Neural cell (in vitro differentiated cells): ENCODE data around the gene DIP2C. TPM values are rescaled to one million over a fixed set of nuclear protein-coding genes. Genes with fewer than 3 reads are reported as not detected.
"Not testable (repeated sequence)": the region's sequence is repeated elsewhere in the genome, so short reads cannot be mapped to it uniquely, and the experiment has no call there.

Source experiments
- H2AFZ ChIP-seq: fragments of 200-600, 300-800 bp; sonication (generic), shearing (Covaris generic); 2 replicates; pipeline ENCODE4 v1.6.0; 2014; ENCODE audit warnings: low read depth, mild to moderate bottlenecking, antibody characterized with exemption, low read length, moderate library complexity
- H3F3A ChIP-seq: fragments of 200-600 bp; shearing (Covaris generic); 2 replicates; pipeline ENCODE4 v1.6.1; 2016; ENCODE audit warnings: mild to moderate bottlenecking, moderate library complexity, mixed read lengths, antibody characterized with exemption, low read length; ENCODE audit not compliant: insufficient read depth, poor library complexity, severe bottlenecking
- H3K27ac ChIP-seq: fragments of 200-600, 300-800 bp; sonication (generic), shearing (Covaris generic); 2 replicates; pipeline ENCODE4 v1.5.1; 2014; ENCODE audit warnings: mild to moderate bottlenecking, low read length, moderate library complexity
- H3K27me3 ChIP-seq: fragments of 300-800, 200-600 bp; sonication (generic), shearing (Covaris generic); 2 replicates; pipeline ENCODE4 v1.6.0; 2014; ENCODE audit warnings: mild to moderate bottlenecking, low read depth, low read length, moderate library complexity; ENCODE audit not compliant: insufficient read depth
- H3K36me3 ChIP-seq: fragments of 300-800, 200-600 bp; sonication (generic), shearing (Covaris generic); 2 replicates; pipeline ENCODE4 v1.5.1; 2014; ENCODE audit warnings: mild to moderate bottlenecking, antibody characterized with exemption, low read length, moderate library complexity; ENCODE audit not compliant: insufficient read depth
- H3K4me2 ChIP-seq: fragments of 300-800, 200-600 bp; sonication (generic), shearing (Covaris generic); 2 replicates; pipeline ENCODE4 v1.6.0; 2014; ENCODE audit warnings: mild to moderate bottlenecking, low read length
- H3K4me3 ChIP-seq: fragments of 300-800, 200-600 bp; sonication (generic), shearing (Covaris generic); 2 replicates; pipeline ENCODE4 v1.5.1; 2014; ENCODE audit warnings: mild to moderate bottlenecking, low read length, moderate library complexity
- H3K79me2 ChIP-seq: fragments of 200-600 bp; shearing (Covaris generic); replicated peaks from 2 replicates; pipeline ENCODE4 v1.6.0; 2014; ENCODE audit warnings: mild to moderate bottlenecking, low read length, moderate library complexity; ENCODE audit not compliant: insufficient read depth
- H3K9ac ChIP-seq: fragments of 300-800, 200-600 bp; sonication (generic), shearing (Covaris generic); 2 replicates; pipeline ENCODE4 v1.6.1; 2016; ENCODE audit warnings: mild to moderate bottlenecking, low read length, mixed read lengths
- H3K9me2 ChIP-seq: fragments of 200-600 bp; shearing (Covaris generic); 2 replicates; pipeline ENCODE4 v1.6.1; 2016; ENCODE audit warnings: mild to moderate bottlenecking, low read length, mixed read lengths; ENCODE audit not compliant: insufficient read depth
- H3K9me3 ChIP-seq: fragments of 200-600, 300-800 bp; sonication (generic), shearing (Covaris generic); 2 replicates; pipeline ENCODE4 v1.6.1; 2016; ENCODE audit warnings: mild to moderate bottlenecking, mixed run types, low read length, moderate library complexity, mixed read lengths
- H4K20me1 ChIP-seq: fragments of 200-600 bp; shearing (Covaris generic); 2 replicates; pipeline ENCODE4 v1.6.1; 2016; ENCODE audit warnings: mild to moderate bottlenecking, mixed run types; ENCODE audit not compliant: insufficient read depth
- EP300 ChIP-seq: fragments of 450-650 bp; conservative IDR thresholded peaks from 2 replicates; pipeline ENCODE4 v1.6.1; 2014; ENCODE audit warnings: antibody characterized with exemption, mild to moderate bottlenecking, moderate library complexity; ENCODE audit not compliant: poor library complexity, severe bottlenecking
- EZH2 ChIP-seq: fragments of 200-600, 300-800 bp; shearing (Covaris generic), sonication (generic); IDR thresholded peaks from 2 replicates; pipeline ENCODE4 v1.6.1; 2014; ENCODE audit warnings: antibody characterized with exemption, low read length, borderline replicate concordance, mild to moderate bottlenecking; ENCODE audit not compliant: insufficient read depth, poor library complexity, severe bottlenecking
- MXI1 ChIP-seq: fragments of 450-650 bp; conservative IDR thresholded peaks from 2 replicates; pipeline ENCODE4 v1.6.1; 2014; ENCODE audit warnings: antibody characterized with exemption, mild to moderate bottlenecking; ENCODE audit not compliant: poor library complexity, severe bottlenecking
- SMC3 ChIP-seq: fragments of 450-650 bp; conservative IDR thresholded peaks from 2 replicates; pipeline ENCODE4 v1.6.1; 2014; ENCODE audit warnings: antibody characterized with exemption, mild to moderate bottlenecking, moderate library complexity; ENCODE audit not compliant: poor library complexity
- polyA plus RNA-seq: library from polyadenylated mRNA; depleted of rRNA; stranded (reverse); fragments of >200 nt; gene quantifications from 2 replicates; pipeline ENCODE4 v1.2.3, GENCODE V29; 2014
- TF ChIP-seq, protein P1 (sequence below): fragments of 450-650 bp; IDR thresholded peaks from 2 replicates; pipeline ENCODE4 v1.5.1; 2014; ENCODE audit warnings: antibody characterized with exemption, mild to moderate bottlenecking, moderate library complexity; ENCODE audit not compliant: poor library complexity, severe bottlenecking
- TF ChIP-seq, protein P2 (sequence below): IDR thresholded peaks from 2 replicates; pipeline ENCODE4 v1.6.1; 2012; ENCODE audit warnings: borderline replicate concordance

The DIP2C gene
- polyA plus RNA-seq, 1 donor from 2014 or later = 24.1 TPM

- Histone ChIP-seq H3F3A (no peaks in the 10 kb centered on the region), H3K27ac (no peak overlapping the region), H3K9ac (no peak overlapping the region), H3K79me2 (no peaks in the 10 kb centered on the region), H4K20me1 (no peaks in the 10 kb centered on the region), H2AFZ (no peak overlapping the region), H3K4me3 (no peak overlapping the region), H3K27me3 (no peaks in the 10 kb centered on the region), H3K9me3 (no peaks in the 10 kb centered on the region), H3K4me2 (no peak overlapping the region), H3K36me3 (no peaks in the 10 kb centered on the region), H3K9me2 (no peaks in the 10 kb centered on the region)
- no peak for TF ChIP-seq SMC3
- no peak for TF ChIP-seq EZH2
Measured at GRCh38 chr10:369221-369683, 320.2 kb downstream of the DIP2C start.

- H3F3A ChIP-seq = no peaks in the 10 kb centered on the region
- H3K36me3 ChIP-seq = no peaks in the 10 kb centered on the region
- no peaks in the 10 kb centered on the region for H3K27me3 ChIP-seq
- no peak overlapping the region for H3K4me2 ChIP-seq
- H3K9me3 ChIP-seq = no peaks in the 10 kb centered on the region
- H3K27ac ChIP-seq = no peak overlapping the region
- no peak overlapping the region for H2AFZ ChIP-seq
- H3K9ac ChIP-seq = no peak overlapping the region
- H4K20me1 ChIP-seq = no peaks in the 10 kb centered on the region
- TF ChIP-seq MXI1 (no peak), SMC3 (no peak)
- TF ChIP-seq, protein P1, sequence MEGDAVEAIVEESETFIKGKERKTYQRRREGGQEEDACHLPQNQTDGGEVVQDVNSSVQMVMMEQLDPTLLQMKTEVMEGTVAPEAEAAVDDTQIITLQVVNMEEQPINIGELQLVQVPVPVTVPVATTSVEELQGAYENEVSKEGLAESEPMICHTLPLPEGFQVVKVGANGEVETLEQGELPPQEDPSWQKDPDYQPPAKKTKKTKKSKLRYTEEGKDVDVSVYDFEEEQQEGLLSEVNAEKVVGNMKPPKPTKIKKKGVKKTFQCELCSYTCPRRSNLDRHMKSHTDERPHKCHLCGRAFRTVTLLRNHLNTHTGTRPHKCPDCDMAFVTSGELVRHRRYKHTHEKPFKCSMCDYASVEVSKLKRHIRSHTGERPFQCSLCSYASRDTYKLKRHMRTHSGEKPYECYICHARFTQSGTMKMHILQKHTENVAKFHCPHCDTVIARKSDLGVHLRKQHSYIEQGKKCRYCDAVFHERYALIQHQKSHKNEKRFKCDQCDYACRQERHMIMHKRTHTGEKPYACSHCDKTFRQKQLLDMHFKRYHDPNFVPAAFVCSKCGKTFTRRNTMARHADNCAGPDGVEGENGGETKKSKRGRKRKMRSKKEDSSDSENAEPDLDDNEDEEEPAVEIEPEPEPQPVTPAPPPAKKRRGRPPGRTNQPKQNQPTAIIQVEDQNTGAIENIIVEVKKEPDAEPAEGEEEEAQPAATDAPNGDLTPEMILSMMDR = no peak
- H3K4me3 ChIP-seq = no peak overlapping the region
- no peaks in the 10 kb centered on the region for H3K79me2 ChIP-seq
- H3K9me2 ChIP-seq = no peaks in the 10 kb centered on the region
Measured at GRCh38 chr10:368579-369220, 320.8 kb downstream of the DIP2C start.

- H3K36me3 ChIP-seq, H3K79me2 ChIP-seq, H3K9ac ChIP-seq, H2AFZ ChIP-seq, H3K4me2 ChIP-seq, H3K27me3 ChIP-seq, H3F3A ChIP-seq, H4K20me1 ChIP-seq, H3K9me3 ChIP-seq, H3K4me3 ChIP-seq, H3K27ac ChIP-seq, H3K9me2 ChIP-seq: not testable (repeated sequence)
Measured at GRCh38 chr10:368107-368506, 321.4 kb downstream of the DIP2C start.

- H4K20me1 ChIP-seq = no peaks in the 10 kb centered on the region
- no peaks in the 10 kb centered on the region for H3K36me3 ChIP-seq
Measured at GRCh38 chr10:367636-368035, 321.8 kb downstream of the DIP2C start.

More at GRCh38 chr10:367636-368035, 321.8 kb downstream of the DIP2C start:
- Histone ChIP-seq H3K4me3 (no peak overlapping the region), H3K9me2 (no peaks in the 10 kb centered on the region), H2AFZ (no peak overlapping the region), H3K4me2 (no peak overlapping the region), H3K27ac (no peak overlapping the region), H3K9ac (no peak overlapping the region), H3K9me3 (no peaks in the 10 kb centered on the region), H3K27me3 (no peaks in the 10 kb centered on the region), H3K79me2 (no peaks in the 10 kb centered on the region), H3F3A (no peaks in the 10 kb centered on the region)
- TF ChIP-seq, protein P2, sequence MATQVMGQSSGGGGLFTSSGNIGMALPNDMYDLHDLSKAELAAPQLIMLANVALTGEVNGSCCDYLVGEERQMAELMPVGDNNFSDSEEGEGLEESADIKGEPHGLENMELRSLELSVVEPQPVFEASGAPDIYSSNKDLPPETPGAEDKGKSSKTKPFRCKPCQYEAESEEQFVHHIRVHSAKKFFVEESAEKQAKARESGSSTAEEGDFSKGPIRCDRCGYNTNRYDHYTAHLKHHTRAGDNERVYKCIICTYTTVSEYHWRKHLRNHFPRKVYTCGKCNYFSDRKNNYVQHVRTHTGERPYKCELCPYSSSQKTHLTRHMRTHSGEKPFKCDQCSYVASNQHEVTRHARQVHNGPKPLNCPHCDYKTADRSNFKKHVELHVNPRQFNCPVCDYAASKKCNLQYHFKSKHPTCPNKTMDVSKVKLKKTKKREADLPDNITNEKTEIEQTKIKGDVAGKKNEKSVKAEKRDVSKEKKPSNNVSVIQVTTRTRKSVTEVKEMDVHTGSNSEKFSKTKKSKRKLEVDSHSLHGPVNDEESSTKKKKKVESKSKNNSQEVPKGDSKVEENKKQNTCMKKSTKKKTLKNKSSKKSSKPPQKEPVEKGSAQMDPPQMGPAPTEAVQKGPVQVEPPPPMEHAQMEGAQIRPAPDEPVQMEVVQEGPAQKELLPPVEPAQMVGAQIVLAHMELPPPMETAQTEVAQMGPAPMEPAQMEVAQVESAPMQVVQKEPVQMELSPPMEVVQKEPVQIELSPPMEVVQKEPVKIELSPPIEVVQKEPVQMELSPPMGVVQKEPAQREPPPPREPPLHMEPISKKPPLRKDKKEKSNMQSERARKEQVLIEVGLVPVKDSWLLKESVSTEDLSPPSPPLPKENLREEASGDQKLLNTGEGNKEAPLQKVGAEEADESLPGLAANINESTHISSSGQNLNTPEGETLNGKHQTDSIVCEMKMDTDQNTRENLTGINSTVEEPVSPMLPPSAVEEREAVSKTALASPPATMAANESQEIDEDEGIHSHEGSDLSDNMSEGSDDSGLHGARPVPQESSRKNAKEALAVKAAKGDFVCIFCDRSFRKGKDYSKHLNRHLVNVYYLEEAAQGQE = no peak
- TF ChIP-seq EZH2 (no peak), EP300 (no peak)
